ENCODE measurements around the gene CPA5. TPM values are rescaled to one million over a fixed set of nuclear protein-coding genes. Genes with fewer than 3 reads are reported as not detected.

The CPA5 gene
- total RNA-seq, 1 donor from 2014 or later: not detected

- peaks cover 10% of the 10 kb centered on the region for H3K4me1 Mint-ChIP-seq
- Histone ChIP-seq H2AFZ (replicated peaks) (peak overlapping the region; percentile 14), H4K20me1 (ENCODE audit: low read depth) (no peaks in the 10 kb centered on the region), H3K4me1 (peaks cover 12% of the 10 kb centered on the region), H3K4me3 (no peak overlapping the region), H3F3A (ENCODE audit: low read depth) (no peaks in the 10 kb centered on the region), H3K27me3 (no peaks in the 10 kb centered on the region), H3K27ac (no peak overlapping the region), H3K9ac (no peak overlapping the region), H3K79me2 (ENCODE audit: low read depth) (no peaks in the 10 kb centered on the region), H3K9me3 (ENCODE audit: low read depth) (no peaks in the 10 kb centered on the region), H3K4me2 (no peak overlapping the region), H3K36me3 (no peaks in the 10 kb centered on the region)
- H3K9me3 Mint-ChIP-seq: peaks cover 8% of the 10 kb centered on the region
- TF ChIP-seq CTCF (IDR thresholded peaks at IDR 0.05) (no peak), EZH2 (IDR thresholded peaks at IDR 0.05) (no peak), EZH2phosphoT487 (IDR thresholded peaks at IDR 0.05) (no peak)
- peaks cover 2% of the 10 kb centered on the region for H3K36me3 Mint-ChIP-seq
- no peak overlapping the region for H3K27ac Mint-ChIP-seq
- no peak for DNase-seq (ENCODE audit: low spot score)
- H3K4me3 Mint-ChIP-seq: no peak overlapping the region
- H3K27me3 Mint-ChIP-seq (ENCODE audit: insufficient read depth, low read depth): peaks cover 5% of the 10 kb centered on the region
These were observed 6.4 kb upstream of the CPA5 start for GRCh38 chr7:130338233-130338632.

GRCh38 chr7:130341882-130342281 lies 2.7 kb upstream of the CPA5 start:
- peaks cover 8% of the 10 kb centered on the region for H3K9me3 Mint-ChIP-seq
- peaks cover 43% of the 10 kb centered on the region for H3K4me1 Mint-ChIP-seq
- H3K4me1 ChIP-seq: peaks cover 34% of the 10 kb centered on the region
- H3K27ac ChIP-seq: no peak overlapping the region
- H3F3A ChIP-seq (ENCODE audit: low read depth): peaks cover 24% of the 10 kb centered on the region
- no peak overlapping the region for H2AFZ ChIP-seq (replicated peaks)
- DNase-seq (ENCODE audit: low spot score): no peak
- H3K27me3 ChIP-seq: no peaks in the 10 kb centered on the region
- H3K4me2 ChIP-seq: no peak overlapping the region
- H3K36me3 Mint-ChIP-seq: no peaks in the 10 kb centered on the region
- H3K4me3 ChIP-seq: no peak overlapping the region
- H3K27ac Mint-ChIP-seq: no peak overlapping the region
- no peaks in the 10 kb centered on the region for H4K20me1 ChIP-seq (ENCODE audit: low read depth)
- H3K79me2 ChIP-seq (ENCODE audit: low read depth): no peaks in the 10 kb centered on the region
- H3K9me3 ChIP-seq (ENCODE audit: low read depth): no peaks in the 10 kb centered on the region
- H3K4me3 Mint-ChIP-seq: no peak overlapping the region
- no peak overlapping the region for H3K9ac ChIP-seq
- TF ChIP-seq EZH2phosphoT487 (IDR thresholded peaks at IDR 0.05) (no peak), EZH2 (IDR thresholded peaks at IDR 0.05) (no peak), CTCF (IDR thresholded peaks at IDR 0.05) (no peak)
- H3K36me3 ChIP-seq: no peaks in the 10 kb centered on the region
- H3K27me3 Mint-ChIP-seq (ENCODE audit: insufficient read depth, low read depth): peaks cover 11% of the 10 kb centered on the region

- Histone ChIP-seq H3K9me3 (ENCODE audit: low read depth) (no peaks in the 10 kb centered on the region), H3K27me3 (no peaks in the 10 kb centered on the region), H3K4me2 (no peak overlapping the region), H3K36me3 (no peaks in the 10 kb centered on the region), H3K4me1 (peaks cover 34% of the 10 kb centered on the region), H3F3A (ENCODE audit: low read depth) (peaks cover 24% of the 10 kb centered on the region), H2AFZ (replicated peaks) (no peak overlapping the region), H3K9ac (no peak overlapping the region), H3K79me2 (ENCODE audit: low read depth) (no peaks in the 10 kb centered on the region), H4K20me1 (ENCODE audit: low read depth) (no peaks in the 10 kb centered on the region), H3K27ac (no peak overlapping the region), H3K4me3 (no peak overlapping the region)
- no peak for TF ChIP-seq EZH2 (IDR thresholded peaks at IDR 0.05)
- TF ChIP-seq CTCF (IDR thresholded peaks at IDR 0.05): no peak
- Mint-ChIP-seq H3K9me3 (peaks cover 8% of the 10 kb centered on the region), H3K4me1 (peaks cover 51% of the 10 kb centered on the region), H3K36me3 (no peaks in the 10 kb centered on the region), H3K27me3 (ENCODE audit: insufficient read depth, low read depth) (peaks cover 8% of the 10 kb centered on the region), H3K4me3 (no peak overlapping the region), H3K27ac (peak overlapping the region; percentile 47)
- DNase-seq (ENCODE audit: low spot score): no peak
These were observed 1.8 kb upstream of the CPA5 start for GRCh38 chr7:130342701-130343380.
